Measurements from ENCODE around the gene PROS1. TPM values are rescaled to one million over a fixed set of nuclear protein-coding genes. Genes with fewer than 3 reads are reported as not detected.

PROS1 gene
- total RNA-seq, 4 donors from 2014 or later = 10.6 to 26.0 (median 20.5) TPM

DNA sequence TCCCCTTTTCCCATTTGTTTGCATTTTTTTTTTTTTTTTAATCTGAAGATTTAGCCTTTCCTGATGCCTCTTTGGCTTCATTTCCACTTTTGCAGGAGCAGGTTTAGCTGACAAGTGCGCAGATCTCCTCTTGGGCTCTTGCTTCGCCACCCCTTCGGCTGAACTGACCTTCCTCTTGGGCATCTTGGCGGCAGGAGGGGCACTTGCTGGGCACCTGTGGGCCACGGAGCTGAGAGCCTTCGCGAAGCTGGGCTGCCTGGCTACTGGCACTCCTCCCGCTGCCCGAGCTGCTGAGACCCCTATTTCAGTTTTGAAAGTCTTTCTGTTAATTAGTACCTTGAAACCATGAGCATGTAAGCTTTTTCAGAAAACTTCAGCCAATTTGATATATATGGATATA, 15.1 kb upstream of the PROS1 start:
- TF ChIP-seq POLR2AphosphoS5 (IDR thresholded peaks at IDR 0.05) (no peak), EP300 (IDR thresholded peaks at IDR 0.05) (no peak), POLR2A (IDR thresholded peaks at IDR 0.05) (no peak)
- Histone ChIP-seq H3K9me3 (no peaks in the 10 kb centered on the region), H3K4me3 (no peak overlapping the region), H3K36me3 (no peaks in the 10 kb centered on the region), H3K27ac (no peak overlapping the region), H3K4me1 (no peaks in the 10 kb centered on the region), H3K27me3 (no peaks in the 10 kb centered on the region)
- WGBS = 96% methylated on average over 9 of the region's 9 CpGs
- DNase-seq (ENCODE audit: low spot score in 2 of 2) = no peak

DNA sequence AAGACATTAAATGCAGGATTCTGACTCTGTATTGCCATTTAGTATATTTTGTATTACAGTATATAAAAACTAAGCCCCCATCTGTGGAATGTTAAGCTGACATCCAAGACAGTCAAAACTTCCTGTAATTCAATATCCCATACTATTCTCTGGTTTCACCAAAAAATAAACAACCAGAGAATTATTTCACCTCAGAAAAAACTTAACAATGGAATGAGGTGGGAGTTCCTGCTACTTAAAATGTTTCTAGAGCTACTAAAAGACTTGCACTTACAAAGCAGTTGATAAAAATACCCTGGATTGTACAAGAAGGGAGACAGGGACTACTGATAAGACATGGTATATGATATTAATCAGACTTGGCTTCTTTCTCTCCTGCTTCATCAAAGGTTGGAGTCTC, 14.6 kb upstream of the PROS1 start:
- Histone ChIP-seq H3K36me3 (no peaks in the 10 kb centered on the region), H3K4me3 (no peak overlapping the region), H3K27me3 (no peaks in the 10 kb centered on the region), H3K27ac (no peak overlapping the region), H3K4me1 (no peaks in the 10 kb centered on the region), H3K9me3 (no peaks in the 10 kb centered on the region)
- DNase-seq (ENCODE audit: low spot score in 2 of 2) = no peak
- TF ChIP-seq, protein P1, sequence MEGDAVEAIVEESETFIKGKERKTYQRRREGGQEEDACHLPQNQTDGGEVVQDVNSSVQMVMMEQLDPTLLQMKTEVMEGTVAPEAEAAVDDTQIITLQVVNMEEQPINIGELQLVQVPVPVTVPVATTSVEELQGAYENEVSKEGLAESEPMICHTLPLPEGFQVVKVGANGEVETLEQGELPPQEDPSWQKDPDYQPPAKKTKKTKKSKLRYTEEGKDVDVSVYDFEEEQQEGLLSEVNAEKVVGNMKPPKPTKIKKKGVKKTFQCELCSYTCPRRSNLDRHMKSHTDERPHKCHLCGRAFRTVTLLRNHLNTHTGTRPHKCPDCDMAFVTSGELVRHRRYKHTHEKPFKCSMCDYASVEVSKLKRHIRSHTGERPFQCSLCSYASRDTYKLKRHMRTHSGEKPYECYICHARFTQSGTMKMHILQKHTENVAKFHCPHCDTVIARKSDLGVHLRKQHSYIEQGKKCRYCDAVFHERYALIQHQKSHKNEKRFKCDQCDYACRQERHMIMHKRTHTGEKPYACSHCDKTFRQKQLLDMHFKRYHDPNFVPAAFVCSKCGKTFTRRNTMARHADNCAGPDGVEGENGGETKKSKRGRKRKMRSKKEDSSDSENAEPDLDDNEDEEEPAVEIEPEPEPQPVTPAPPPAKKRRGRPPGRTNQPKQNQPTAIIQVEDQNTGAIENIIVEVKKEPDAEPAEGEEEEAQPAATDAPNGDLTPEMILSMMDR (IDR thresholded peaks at IDR 0.05) = no peak
- TF ChIP-seq POLR2AphosphoS5 (IDR thresholded peaks at IDR 0.05) = no peak
- TF ChIP-seq EP300 (IDR thresholded peaks at IDR 0.05) = no peak
- no peak for TF ChIP-seq POLR2A (IDR thresholded peaks at IDR 0.05)

DNA sequence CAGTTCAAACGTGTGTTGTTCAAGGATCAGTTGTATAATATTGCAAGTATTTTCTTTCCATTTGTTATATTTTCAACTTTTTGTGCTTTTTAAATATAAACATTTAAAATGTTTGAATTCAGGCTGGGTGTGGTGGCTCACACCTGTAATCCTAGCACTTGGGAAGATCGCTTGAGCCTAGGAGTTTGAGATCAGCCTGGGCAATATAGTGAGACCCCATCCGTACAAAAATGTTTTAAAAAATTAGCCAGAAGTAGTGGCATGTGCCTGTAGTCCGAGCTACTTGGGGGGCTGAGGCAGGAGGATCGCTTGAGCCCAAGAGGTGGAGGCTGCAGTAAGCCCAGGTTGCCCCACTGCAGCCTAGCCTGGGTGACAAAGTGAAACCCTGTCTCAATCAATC, 10.9 kb upstream of the PROS1 start:
- 90% methylated on average over 5 of the region's 5 CpGs for WGBS

DNA sequence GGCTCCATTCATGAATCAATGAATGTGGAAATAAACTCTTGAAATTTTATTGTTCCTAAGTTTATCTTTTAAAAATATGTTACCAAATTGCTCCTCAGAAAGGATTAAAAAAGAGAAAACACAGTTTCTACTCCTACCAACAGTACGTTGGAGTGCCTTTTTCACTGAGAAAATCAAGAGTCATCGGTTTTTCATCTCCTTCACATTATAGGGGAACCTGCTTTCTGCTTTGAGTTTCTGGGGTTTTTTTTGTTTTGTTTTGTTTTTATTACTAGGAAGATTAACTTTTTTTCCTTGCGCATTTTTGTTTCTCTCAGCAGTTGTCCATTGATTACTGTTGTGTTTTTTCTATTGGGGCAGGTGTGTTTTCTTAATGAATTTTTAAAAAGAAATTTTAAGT, 9.7 kb upstream of the PROS1 start:
- Histone ChIP-seq H3K36me3 (no peaks in the 10 kb centered on the region), H3K27ac (no peak overlapping the region), H3K27me3 (no peaks in the 10 kb centered on the region), H3K4me1 (peaks cover 17% of the 10 kb centered on the region), H3K4me3 (no peak overlapping the region), H3K9me3 (no peaks in the 10 kb centered on the region)
- WGBS = 96% methylated on average over 3 of the region's 3 CpGs
- TF ChIP-seq, protein P1 (IDR thresholded peaks at IDR 0.05) = no peak
- no peak for TF ChIP-seq EP300 (IDR thresholded peaks at IDR 0.05)
- no peak for TF ChIP-seq POLR2AphosphoS5 (IDR thresholded peaks at IDR 0.05)
- no peak for TF ChIP-seq POLR2A (IDR thresholded peaks at IDR 0.05)
- no peak for DNase-seq (ENCODE audit: low spot score in 2 of 2)

More for the DNA sequence above, 10.9 kb upstream of the PROS1 start:
- H3K36me3 ChIP-seq = no peaks in the 10 kb centered on the region
- H3K4me3 ChIP-seq = no peak overlapping the region
- no peak for DNase-seq (ENCODE audit: low spot score in 2 of 2)
- no peaks in the 10 kb centered on the region for H3K27me3 ChIP-seq
- no peak overlapping the region for H3K27ac ChIP-seq
- TF ChIP-seq POLR2AphosphoS5 (IDR thresholded peaks at IDR 0.05) (no peak), EP300 (IDR thresholded peaks at IDR 0.05) (no peak), POLR2A (IDR thresholded peaks at IDR 0.05) (no peak)
- TF ChIP-seq, protein P1 (IDR thresholded peaks at IDR 0.05) = no peak
- no peaks in the 10 kb centered on the region for H3K9me3 ChIP-seq
- peaks cover 13% of the 10 kb centered on the region for H3K4me1 ChIP-seq

DNA sequence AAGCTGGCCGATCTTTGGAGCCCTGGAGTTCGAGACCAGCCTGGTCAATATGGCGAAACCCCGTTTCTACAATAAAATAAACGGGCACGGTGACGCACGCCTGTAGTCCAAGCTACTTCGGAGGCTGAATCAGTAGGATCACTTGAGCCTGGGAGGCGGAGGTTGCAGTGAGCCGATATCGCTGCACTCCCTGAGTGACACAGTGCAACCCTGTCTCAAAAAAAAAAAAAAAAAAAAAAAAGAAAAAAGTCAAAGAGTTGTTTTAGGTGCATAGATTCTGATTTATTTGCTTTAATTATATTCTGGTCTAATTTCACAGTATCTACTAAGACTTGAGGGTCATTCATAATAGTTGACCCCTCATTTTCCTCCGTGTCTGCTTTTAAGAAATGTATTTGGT, 8.0 kb upstream of the PROS1 start:
- DNase-seq (ENCODE audit: low spot score in 2 of 2) = no peak
- peaks cover 17% of the 10 kb centered on the region for H3K4me1 ChIP-seq
- H3K36me3 ChIP-seq = no peaks in the 10 kb centered on the region
- TF ChIP-seq, protein P1 (IDR thresholded peaks at IDR 0.05) = no peak
- no peak for TF ChIP-seq EP300 (IDR thresholded peaks at IDR 0.05)
- TF ChIP-seq POLR2A (IDR thresholded peaks at IDR 0.05) = no peak
- no peak for TF ChIP-seq POLR2AphosphoS5 (IDR thresholded peaks at IDR 0.05)
- no peak overlapping the region for H3K4me3 ChIP-seq
- WGBS = 96% methylated on average over 13 of the region's 13 CpGs
- H3K27me3 ChIP-seq = no peaks in the 10 kb centered on the region
- no peak overlapping the region for H3K27ac ChIP-seq
- no peaks in the 10 kb centered on the region for H3K9me3 ChIP-seq

Measured in suprapubic skin (tissue), 4 donors.